GM13977 (cell line): ENCODE measurements around the gene CSNK2A3.

ENCODE experiments used
- DNase-seq: peaks from one replicate; pipeline ENCODE4 v3.0.0; 2012; ENCODE audit warnings: low spot score
- in situ Hi-C: fragments of 300-500 bp; cut with MboI; formaldehyde crosslinking; loops from one replicate; pipeline ENCODE4 v1.12.0; 2022; ENCODE audit warnings: low sequenced_read_pairs, low pct_unique_long_range_greater_than_20kb, mixed read lengths, inconsistent platforms; ENCODE audit not compliant: unreplicated experiment
- TF ChIP-seq, protein P1 (sequence below): IDR thresholded peaks from 2 replicates; pipeline ENCODE4 v1.5.1; 2012; ENCODE audit warnings: mild to moderate bottlenecking, control low read depth; ENCODE audit not compliant: insufficient read depth; ENCODE audit errors: extremely low read depth, missing control alignments

The CSNK2A3 gene

DNA sequence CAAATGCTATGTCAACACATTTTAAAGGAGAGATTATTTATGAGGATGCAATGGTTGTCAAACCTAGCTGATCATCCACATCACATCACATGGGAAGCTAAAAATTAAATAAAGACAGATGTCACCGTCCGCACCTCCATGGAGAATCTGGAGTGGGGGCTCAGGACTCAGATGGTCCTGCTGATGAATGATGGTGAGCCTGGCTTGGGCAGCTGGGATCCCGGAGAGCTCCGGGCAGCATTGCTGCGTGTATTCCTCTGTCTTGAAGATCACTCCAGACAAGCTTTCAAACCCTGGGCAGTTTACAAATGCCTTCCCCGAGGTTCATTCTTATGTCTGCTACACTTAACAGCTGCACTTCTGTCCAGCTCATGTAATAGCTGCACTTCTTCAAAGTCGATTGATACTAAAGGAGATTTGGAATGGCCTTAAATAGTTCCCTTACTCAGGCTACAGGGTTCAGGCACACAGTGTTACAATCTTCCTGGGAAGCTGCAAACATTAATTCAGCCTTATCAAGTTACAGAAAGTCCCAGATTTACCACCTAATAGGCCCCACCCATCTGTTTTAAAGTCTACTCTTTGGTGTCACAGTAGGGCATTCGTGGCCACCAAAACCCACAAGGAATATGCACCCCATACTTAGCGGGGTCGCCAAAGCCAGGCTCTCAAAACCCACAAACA, 34.7 kb upstream of the CSNK2A3 start:
- TF ChIP-seq, protein P1, sequence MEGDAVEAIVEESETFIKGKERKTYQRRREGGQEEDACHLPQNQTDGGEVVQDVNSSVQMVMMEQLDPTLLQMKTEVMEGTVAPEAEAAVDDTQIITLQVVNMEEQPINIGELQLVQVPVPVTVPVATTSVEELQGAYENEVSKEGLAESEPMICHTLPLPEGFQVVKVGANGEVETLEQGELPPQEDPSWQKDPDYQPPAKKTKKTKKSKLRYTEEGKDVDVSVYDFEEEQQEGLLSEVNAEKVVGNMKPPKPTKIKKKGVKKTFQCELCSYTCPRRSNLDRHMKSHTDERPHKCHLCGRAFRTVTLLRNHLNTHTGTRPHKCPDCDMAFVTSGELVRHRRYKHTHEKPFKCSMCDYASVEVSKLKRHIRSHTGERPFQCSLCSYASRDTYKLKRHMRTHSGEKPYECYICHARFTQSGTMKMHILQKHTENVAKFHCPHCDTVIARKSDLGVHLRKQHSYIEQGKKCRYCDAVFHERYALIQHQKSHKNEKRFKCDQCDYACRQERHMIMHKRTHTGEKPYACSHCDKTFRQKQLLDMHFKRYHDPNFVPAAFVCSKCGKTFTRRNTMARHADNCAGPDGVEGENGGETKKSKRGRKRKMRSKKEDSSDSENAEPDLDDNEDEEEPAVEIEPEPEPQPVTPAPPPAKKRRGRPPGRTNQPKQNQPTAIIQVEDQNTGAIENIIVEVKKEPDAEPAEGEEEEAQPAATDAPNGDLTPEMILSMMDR, result no peak
- DNase-seq, result no peak
- in situ Hi-C loops, result no loop called here

DNA sequence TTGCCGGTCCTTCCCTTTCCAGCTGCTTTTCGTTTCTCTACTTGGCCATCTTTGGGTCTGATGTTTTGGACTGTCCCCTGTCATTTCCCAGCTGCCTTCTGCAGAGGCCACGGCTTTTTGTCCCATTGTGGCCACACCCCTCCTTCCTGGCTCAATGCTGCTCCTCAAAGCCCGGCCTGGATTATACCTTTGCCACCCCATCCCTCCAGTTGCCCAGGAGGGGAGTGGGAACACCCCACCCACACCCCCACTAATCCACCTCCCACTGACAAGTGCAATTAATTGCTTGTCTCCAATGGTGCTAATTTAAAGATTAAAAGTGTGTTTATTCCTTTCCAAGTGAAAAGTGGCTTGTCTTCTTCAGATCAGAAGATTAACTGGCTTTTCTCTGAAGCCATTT, 34.2 kb upstream of the CSNK2A3 start:
- no peak for DNase-seq
- TF ChIP-seq, protein P1, result no peak
- in situ Hi-C loops, result no loop called here

DNA sequence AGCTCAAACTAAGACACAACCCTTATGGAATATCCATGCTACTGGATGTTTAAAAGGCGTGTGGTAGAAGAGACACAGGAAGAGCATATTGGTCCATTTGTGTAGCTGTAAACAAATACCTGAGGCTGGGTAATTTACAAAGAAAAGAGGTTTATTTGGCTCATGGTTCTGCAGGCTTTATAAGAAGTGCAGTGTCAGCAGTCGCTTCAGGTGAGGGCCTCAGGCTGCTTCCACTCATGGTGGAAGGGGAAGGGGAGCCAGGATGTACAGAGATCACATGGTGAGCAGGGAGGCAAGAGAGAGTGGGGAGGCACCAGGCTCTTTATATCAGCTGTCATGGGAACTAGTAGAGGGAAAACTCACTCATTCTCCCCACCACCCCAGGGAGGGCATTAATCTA, 31.8 kb upstream of the CSNK2A3 start:
- in situ Hi-C loops, result no loop called here
- TF ChIP-seq, protein P1, result no peak
- DNase-seq, result no peak

DNA sequence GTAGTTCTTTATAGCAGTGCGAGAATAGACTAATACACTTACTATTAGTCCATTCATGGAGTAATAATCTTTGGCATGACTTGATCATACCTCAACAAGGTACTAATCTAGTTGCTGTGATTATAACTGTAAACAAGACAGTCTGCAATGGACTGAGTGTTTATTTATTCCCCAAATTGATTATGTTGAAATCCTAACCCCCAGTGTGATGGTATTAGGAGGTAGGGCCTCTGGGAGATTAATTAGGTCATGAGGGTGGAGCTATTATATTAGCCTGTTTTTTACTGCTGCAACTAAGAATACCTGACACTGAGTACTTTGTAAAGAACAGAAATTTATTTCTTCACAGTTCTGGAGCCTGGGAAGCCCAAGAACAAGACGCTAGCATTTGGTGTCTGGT, 30.9 kb upstream of the CSNK2A3 start:
- in situ Hi-C loops, result no loop called here
- no peak for DNase-seq
- TF ChIP-seq, protein P1, result no peak

DNA sequence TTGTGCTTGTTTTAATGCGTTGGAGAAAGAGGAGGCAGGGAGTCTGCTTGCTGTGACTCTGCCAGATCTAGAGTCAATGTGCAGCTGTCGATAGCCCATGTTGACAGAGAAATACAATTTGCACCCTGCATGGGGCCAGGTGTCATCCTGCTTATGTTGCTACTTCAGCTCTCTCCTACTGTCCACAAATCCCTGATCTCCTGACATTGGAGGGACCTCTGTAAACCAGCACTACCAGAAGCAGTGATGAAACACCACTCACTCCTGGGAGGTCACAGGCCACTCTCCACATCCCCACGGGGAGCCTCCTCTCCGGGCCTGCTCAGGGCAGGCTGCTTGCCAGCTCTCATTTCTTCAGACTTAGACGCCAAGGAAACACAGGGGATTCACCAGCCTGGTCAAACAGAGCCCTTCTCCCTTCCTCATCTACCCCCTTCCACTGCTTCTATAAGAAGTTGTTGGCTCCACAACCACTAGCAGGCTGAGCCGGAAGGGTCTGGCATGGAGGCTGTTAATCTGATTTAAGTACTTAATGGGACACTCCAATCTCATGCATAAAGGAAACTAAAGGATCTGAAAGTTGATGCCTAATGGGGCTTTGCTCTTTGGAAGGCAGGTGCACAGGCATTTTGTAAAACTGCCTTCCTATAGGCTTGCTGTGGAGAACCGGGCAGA, 29.9 kb upstream of the CSNK2A3 start:
- TF ChIP-seq, protein P1, result no peak
- no peak for DNase-seq
- in situ Hi-C loops, result no loop called here

DNA sequence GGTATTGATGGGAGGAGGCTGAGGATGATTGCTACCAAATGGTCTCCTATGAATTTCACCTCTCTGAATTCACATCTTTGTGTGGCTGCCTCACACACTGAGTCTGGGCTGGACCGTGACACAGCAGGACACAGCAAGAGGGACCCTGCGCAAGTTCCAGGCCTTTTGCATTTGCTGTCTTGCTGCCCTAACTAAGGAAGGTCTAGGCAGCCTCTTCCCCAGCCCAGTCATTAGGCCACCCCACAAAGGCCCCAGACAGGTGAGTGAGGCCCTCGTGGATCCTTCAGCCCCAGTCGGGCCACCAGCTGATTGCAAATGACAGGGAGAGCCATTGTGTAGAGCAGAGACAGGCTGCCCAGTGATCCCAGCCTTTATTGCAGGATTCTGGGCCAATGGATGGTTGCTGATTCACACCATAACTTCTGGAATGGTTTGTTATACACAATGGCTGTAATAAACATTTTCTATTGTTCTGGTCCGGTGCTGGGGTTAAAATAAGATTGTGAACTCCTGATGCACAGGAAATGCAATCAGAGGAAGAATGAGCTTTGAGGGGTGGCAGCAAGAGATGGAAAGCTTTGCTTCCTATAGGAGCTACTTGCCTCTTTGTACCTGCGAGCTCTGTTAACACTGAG, 28.5 kb upstream of the CSNK2A3 start:
- in situ Hi-C loops, result no loop called here
- DNase-seq, result no peak
- TF ChIP-seq, protein P1, result no peak
